Smooth muscle cell of the brain vasculature (primary cell): ENCODE data around the gene PIP4P1.

ENCODE experiments used
- DNase-seq: peaks from one replicate; pipeline ENCODE4 v3.0.0-alpha.2; 2012; ENCODE audit warnings: low read depth, low spot score

Gene PIP4P1

GRCh38 chr14:20409226-20409625 is 52.0 kb downstream of the PIP4P1 start:
- DNase-seq = no peak
